BJ (cell line): ENCODE measurements around the gene VSIG1. TPM values are rescaled to one million over a fixed set of nuclear protein-coding genes. Genes with fewer than 3 reads are reported as not detected.

Experiments
- CTCF ChIA-PET: fragments of 350-600 bp; formaldehyde crosslinking; extraction: SDS; loops from one replicate; lab custom pipeline; 2021; ENCODE audit warnings: antibody characterized with exemption, inconsistent platforms; lab: Yijun Ruan, JAX
- POLR2A ChIA-PET: fragments of 300-600 bp; sonication (Branson Sonifier 250); formaldehyde crosslinking; extraction: SDS; loops from one replicate; lab custom pipeline; 2021; ENCODE audit warnings: antibody characterized with exemption; lab: Charles Lee
- DNase-seq: peaks from one replicate; pipeline ENCODE4 v3.0.0-alpha.2; 2011; ENCODE audit warnings: low read depth
- H3K27me3 ChIP-seq: 2 replicates; pipeline ENCODE4 v1.6.0; 2011; ENCODE audit warnings: low read length; ENCODE audit not compliant: control insufficient read depth, insufficient read depth
- H3K36me3 ChIP-seq: 2 replicates; pipeline ENCODE4 v1.5.1; 2011; ENCODE audit warnings: low read length; ENCODE audit not compliant: control insufficient read depth, insufficient read depth
- H3K4me3 ChIP-seq: 2 replicates; pipeline ENCODE4 v1.5.1; 2011; ENCODE audit warnings: low read depth, mild to moderate bottlenecking, control low read depth, low read length
- CTCF ChIP-seq: IDR thresholded peaks from 2 replicates; pipeline ENCODE4 v1.5.1; 2011; ENCODE audit warnings: low read depth, mild to moderate bottlenecking, control low read depth, inconsistent platforms, low read length, moderate library complexity; ENCODE audit not compliant: insufficient read depth
- polyA plus RNA-seq: library from polyadenylated mRNA; depleted of rRNA; stranded (reverse); fragments of >200 nt; gene quantifications from 2 replicates; pipeline ENCODE4 v1.2.3, GENCODE V29; 2011

Gene VSIG1
- polyA plus RNA-seq, 1 experiment = 0.26 TPM

DNA sequence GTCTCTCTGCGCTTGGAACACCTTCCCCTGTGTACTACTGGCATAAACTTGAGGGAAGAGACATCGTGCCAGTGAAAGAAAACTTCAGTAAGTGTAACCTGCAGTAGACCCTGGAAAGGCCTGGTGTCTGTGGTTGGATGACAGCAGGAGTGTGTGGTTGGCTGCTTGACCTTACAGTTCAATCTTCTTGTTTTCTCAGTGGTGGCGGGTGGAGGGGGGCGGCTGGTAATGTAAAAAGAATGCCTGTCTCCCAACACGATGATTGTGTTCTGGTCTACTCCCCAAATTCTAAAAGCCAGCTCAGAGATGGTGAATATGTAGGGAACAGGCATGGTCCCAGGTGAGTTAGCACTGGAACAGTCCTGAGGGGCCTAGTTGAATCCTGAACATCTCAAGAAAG, 27.9 kb downstream of the VSIG1 start:
- H3K27me3 ChIP-seq = 0 out of 2 replicates have a peak, but pooled peaks cover 1% of the 10 kb centered on the region
- no peak for TF ChIP-seq CTCF
- H3K4me3 ChIP-seq = no peak overlapping the region
- POLR2A ChIA-PET = no interaction called here
- CTCF ChIA-PET = no interaction called here
- H3K36me3 ChIP-seq = no peaks in the 10 kb centered on the region
- DNase-seq = no peak

DNA sequence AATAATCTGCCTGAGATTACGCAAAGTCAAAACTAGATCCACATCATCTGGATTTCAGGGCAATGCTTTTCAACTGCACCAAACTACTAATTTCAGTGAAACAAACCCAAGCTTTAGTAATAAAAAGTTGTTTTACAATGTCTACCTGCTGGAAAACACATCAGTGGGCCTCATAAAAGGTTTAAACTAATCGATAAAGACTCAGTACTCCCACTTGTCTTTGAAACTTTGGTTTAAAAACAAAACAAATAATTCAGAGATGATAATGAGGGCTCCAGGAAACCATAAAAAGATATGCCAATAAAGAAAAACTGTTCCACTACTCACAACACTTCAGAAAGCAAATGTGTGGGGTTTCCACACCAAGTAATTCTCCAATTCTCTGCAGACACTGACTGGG, 36.2 kb downstream of the VSIG1 start:
- CTCF ChIA-PET = no interaction called here

DNA sequence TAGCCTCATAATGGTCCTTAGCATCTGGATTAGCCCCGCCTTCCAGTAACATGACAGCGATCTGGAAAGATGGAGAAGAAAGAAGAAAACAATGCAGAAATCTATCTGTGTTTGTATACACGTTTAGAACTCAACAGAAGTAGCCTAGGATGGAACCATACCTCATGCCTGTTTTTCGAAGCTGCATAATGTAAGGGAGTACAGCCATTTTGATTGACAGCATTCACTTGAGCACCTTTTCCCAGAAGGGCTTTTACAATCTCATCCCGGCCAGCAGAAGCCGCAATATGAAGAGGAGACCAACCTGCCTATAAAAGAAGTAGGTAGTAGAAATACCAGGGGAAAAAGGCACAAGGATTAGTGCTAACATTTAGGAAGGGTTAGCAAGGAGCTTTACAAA, 42.9 kb downstream of the VSIG1 start:
- Histone ChIP-seq H3K27me3 (no peaks in the 10 kb centered on the region), H3K36me3 (no peaks in the 10 kb centered on the region; the same call in 1 of the 2 replicates), H3K4me3 (no peak overlapping the region)
- no peak for DNase-seq
- ChIA-PET CTCF (no interaction called here), POLR2A (no interaction called here)
- no peak for TF ChIP-seq CTCF

More for the DNA sequence above, 36.2 kb downstream of the VSIG1 start:
- no peak for TF ChIP-seq CTCF
- H3K27me3 ChIP-seq = no peaks in the 10 kb centered on the region
- no peak overlapping the region for H3K4me3 ChIP-seq
- DNase-seq = no peak
- no peaks in the 10 kb centered on the region for H3K36me3 ChIP-seq
- POLR2A ChIA-PET = no interaction called here

GRCh38 chrX:108088511-108088910, 43.6 kb downstream of the VSIG1 start:
- Histone ChIP-seq H3K27me3 (no peaks in the 10 kb centered on the region), H3K36me3 (no peaks in the 10 kb centered on the region; the same call in 1 of the 2 replicates), H3K4me3 (no peak overlapping the region)
- ChIA-PET CTCF (no interaction called here), POLR2A (no interaction called here)
- DNase-seq = no peak
- no peak for TF ChIP-seq CTCF

- no peak for TF ChIP-seq CTCF
- ChIA-PET CTCF (no interaction called here), POLR2A (no interaction called here)
- H3K4me3 ChIP-seq = peak overlapping the region; percentile 73
- no peaks in the 10 kb centered on the region; the same call in 1 of the 2 replicates for H3K36me3 ChIP-seq
- H3K27me3 ChIP-seq = no peaks in the 10 kb centered on the region
- DNase-seq = no peak
These were observed 45.8 kb downstream of the VSIG1 start for GRCh38 chrX:108090491-108091263.
